ENCODE results near the gene VOPP1.

The VOPP1 gene

GRCh38 chr7:55429835-55430499, 142.3 kb downstream of the VOPP1 start:
- no peak for DNase-seq

GRCh38 chr7:55427800-55428199, 144.5 kb downstream of the VOPP1 start:
- DNase-seq: no peak

GRCh38 chr7:55427342-55427741, 145.0 kb downstream of the VOPP1 start:
- no peak for DNase-seq

- no peak for DNase-seq
Observed at GRCh38 chr7:55426676-55427075, 145.6 kb downstream of the VOPP1 start.

GRCh38 chr7:55425141-55425752, 147.1 kb downstream of the VOPP1 start:
- no peak for DNase-seq

GRCh38 chr7:55423891-55424290, 148.4 kb downstream of the VOPP1 start:
- DNase-seq: no peak

- DNase-seq: no peak
Observed at GRCh38 chr7:55423277-55423711, 149.0 kb downstream of the VOPP1 start.
